Measurements from ENCODE around the gene ZNF654.

Gene ZNF654

DNA sequence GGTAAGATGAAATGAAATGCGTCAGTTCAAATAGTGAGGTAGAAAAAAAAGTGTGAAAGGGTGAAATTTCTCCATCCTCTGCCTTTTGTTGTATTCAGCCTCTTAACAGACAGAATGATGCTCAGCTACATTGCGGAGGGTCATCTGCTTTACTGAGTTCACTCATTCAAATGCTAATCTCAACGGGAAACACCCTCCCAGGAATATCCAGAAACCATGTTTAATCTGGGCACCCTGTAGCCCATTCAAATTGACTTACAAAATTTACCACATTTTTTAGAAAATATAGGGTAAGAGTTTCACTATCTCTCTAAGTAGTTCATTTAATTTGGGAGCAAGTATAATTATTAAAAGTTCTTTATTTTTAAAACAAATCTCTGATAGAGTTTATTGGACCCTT lies 133.6 kb downstream of the ZNF654 start:
- no peak for DNase-seq
